GM18870 (cell line): Measurements from ENCODE around the gene CSK.

Source experiments
- ATAC-seq: cut with Tn5 transposase; IDR thresholded peaks from one replicate; pipeline ENCODE4 v1.9.1; 2021; ENCODE audit warnings: moderate library complexity; ENCODE audit not compliant: unreplicated experiment

Gene CSK

GRCh38 chr15:74786551-74787165 lies 4.8 kb downstream of the CSK start:
- no peak for ATAC-seq

- ATAC-seq, result peak; percentile 40
Measured at GRCh38 chr15:74787251-74788041, 5.6 kb downstream of the CSK start.

DNA sequence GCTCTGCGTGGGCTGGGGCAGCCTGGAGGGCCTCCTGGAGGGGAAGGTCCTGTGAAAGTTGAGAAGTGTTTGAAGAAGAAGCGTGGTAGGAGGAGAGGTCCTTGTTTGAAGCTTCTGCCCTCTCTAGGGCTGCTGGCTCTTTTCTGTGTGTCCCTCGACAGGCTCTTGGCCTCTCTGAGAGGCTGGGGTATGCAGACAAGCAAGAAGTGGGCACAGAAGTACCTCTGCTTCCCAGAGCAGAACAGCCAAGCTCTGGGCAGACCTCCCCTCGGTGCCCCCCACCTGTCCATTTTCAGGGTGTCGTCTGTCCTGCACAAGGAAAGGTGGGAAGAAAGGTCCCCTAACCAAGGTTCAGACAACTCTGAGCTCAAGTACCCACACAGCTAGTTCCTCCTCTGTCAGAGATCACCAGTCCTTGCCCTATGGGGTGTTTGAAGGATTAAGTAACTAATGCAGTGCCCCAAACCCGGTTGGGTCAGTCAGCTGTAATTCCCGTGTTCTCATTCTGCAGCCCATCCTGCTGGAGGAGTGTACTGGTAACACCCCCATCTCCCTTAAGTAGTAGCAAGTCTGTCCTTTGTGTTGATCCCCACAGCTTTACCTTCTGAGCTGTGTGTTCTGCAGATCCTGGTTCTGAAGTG lies 6.3 kb downstream of the CSK start:
- ATAC-seq, result no peak

DNA sequence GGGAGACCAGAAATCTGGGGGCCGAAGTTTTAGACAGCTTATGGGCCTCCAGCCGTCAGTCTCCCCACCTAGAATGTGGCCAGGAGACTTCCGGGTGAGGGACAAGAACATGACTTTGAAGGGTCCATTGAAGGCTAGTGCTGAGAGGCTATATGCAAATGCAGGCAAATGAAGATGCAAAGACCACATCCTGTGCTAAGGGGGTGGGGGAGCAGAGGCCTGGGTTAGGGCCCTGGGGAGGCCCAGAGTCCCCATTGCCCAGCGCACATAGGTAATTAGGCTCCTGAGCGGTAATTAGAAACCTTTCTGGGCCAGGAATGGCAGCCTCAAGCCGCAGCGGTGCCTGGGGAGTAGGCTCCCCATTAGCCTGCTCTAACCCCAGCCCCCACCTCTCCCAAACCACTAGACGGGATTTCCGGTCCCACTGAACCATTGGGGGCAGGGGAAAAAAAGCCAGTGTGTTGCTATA lies 6.8 kb downstream of the CSK start:
- peak; percentile 33 for ATAC-seq

DNA sequence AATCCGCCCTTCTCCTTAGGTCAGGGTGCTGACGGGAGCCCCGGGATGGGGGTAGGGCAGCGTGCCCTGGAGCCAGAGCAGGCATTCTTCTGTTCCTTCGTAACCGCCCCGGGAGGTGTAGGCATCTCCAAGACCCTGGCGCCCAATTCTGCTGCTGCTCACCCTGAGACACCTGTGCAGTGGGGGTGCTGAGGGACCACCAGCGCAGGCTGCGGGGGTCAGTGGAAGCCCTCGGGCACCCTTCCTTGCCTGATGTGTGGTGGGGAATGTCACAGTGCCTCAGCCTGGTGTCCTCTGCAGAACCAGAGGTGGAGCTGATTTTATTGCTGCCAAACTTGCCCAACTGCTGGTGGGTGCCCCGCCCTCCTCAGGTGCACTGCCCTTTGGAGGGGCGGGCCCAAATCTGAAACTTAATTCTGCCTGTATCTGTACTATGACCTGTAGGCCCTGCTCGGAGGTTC lies 7.3 kb downstream of the CSK start:
- no peak for ATAC-seq

- ATAC-seq, result no peak
Measured at GRCh38 chr15:74789741-74790079, 7.8 kb downstream of the CSK start.

GRCh38 chr15:74790080-74790916 lies 8.4 kb downstream of the CSK start:
- ATAC-seq, result no peak

DNA sequence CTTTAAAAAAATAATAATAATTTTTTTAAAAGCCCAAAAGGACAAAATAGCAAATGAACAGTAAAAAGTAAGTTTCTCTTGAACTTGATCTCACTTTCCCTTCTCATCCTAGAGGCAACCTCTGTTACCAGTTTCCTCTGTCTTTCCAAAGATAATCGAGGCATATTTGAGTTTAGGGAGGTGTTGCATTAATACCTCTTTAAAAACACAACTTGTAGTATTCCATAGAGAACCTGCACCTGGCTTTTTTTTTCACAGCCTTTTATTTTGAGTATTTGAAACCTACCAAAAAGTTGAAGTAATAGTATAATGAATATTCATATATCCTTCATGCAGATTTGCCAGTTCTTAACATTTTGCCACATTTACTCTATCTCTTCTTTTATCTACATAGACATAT lies 9.1 kb downstream of the CSK start:
- ATAC-seq, result no peak

- ATAC-seq, result no peak
Measured at GRCh38 chr15:74791667-74792066, 9.8 kb downstream of the CSK start.

DNA sequence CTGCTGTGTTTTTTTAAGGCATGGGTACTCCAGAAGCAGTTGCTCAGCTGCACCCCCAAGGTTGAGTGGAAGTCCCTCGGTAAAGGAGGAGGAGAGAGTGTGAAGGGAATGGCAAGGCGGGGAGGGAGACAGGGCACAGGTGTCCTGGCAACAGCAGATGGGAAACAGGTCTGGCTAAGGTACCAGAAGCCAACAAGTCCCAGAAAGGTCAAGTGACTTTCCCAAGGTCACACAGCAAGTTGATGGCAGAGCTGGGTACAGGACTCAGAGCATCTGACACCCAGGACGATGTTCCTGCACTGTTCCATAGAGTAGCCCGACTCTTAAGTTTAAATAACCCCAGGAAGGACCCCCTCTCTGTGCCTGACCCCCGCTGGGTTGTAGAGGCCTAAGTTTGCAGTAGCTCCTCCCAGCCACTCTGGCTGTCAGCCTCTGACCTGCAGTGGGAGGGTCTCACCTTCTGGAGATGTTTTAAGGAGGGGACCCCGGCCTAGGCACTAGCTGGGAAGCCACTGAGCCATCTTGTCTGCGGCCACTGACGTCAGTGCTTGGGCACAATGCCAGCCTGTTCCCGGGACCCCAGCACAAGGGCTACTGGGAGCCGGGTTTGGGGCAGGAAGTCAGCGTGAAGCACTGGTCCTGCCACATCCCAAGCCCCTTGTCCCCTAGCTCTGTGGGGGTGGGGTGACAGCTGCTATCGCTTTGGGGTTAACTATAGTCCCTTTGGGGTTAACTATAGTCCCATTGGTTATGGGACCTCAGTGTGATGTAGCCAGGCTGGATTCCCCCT lies 10.5 kb downstream of the CSK start:
- no peak for ATAC-seq

GRCh38 chr15:74793135-74794028 lies 11.5 kb downstream of the CSK start:
- no peak for ATAC-seq

DNA sequence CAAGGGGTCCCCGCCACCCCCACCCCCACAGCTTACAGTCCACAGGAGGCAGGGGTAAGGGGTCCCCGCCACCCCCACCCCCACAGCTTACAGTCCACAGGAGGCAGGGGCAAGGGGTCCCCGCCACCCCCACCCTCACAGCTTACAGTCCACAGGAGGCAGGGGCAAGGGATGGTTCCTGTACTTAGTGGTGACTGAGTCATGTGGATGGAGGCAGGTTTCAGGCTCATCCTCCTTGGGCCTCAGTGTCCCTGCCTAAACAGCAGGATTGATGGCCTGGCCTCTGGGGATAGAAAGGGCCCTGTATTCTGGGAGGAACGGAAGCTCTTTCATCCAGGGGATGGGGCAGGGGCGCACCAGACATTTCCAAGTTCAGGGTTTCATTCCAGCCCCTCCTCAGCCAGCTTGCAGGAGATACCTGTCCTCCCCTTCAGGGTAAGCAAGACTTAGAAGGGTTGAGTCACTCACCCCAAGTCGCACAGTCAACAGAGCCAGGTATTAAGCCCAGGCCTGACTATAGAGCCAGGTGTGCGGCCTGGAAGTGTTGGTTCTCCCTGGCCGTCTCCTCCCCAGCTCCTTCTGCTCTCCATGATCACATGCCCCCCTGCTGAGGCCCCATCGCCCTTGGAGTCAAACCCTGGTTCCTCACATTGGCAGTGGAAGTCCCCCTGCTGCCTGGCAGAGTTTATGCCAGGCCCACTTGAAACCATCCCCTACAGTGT lies 12.5 kb downstream of the CSK start:
- ATAC-seq, result no peak

- ATAC-seq, result no peak
Measured at GRCh38 chr15:74794970-74795349, 13.1 kb downstream of the CSK start.

- ATAC-seq, result no peak
Measured at GRCh38 chr15:74795966-74796625, 14.2 kb downstream of the CSK start.

DNA sequence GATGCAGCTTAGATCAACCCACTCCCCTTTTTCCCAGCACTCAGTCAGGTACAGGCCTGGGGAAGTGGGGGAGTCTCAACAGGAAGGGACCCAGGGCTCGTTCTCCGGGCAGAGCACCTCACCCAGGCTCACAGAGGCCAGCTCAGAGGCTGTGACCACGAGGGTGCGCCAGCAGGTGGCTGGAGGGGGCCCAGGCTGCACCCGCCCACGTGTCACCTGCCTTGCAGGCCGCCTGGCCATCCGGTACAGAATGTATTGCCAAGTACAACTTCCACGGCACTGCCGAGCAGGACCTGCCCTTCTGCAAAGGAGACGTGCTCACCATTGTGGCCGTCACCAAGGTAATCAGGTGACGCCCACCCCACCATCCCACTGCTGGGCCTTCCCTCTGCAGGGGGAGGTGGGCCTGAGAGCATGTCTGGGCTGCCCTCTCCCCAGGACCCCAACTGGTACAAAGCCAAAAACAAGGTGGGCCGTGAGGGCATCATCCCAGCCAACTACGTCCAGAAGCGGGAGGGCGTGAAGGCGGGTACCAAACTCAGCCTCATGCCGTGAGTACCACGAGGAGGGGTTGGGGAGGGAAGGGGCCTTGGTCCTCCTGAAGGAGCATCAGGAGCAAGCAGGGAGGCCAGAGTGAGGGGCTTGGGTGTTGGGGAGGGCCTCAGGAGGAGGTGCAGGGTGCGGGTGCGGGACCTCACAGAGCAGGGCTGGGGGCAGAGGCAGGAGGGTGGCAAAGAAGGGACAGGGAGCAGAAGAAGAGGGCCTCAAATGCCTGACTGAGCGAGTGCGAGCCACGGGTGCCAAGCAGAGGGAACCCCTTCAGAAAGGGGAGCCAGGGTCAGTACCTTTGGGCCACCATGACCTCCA lies 16.7 kb downstream of the CSK start:
- ATAC-seq, result no peak

DNA sequence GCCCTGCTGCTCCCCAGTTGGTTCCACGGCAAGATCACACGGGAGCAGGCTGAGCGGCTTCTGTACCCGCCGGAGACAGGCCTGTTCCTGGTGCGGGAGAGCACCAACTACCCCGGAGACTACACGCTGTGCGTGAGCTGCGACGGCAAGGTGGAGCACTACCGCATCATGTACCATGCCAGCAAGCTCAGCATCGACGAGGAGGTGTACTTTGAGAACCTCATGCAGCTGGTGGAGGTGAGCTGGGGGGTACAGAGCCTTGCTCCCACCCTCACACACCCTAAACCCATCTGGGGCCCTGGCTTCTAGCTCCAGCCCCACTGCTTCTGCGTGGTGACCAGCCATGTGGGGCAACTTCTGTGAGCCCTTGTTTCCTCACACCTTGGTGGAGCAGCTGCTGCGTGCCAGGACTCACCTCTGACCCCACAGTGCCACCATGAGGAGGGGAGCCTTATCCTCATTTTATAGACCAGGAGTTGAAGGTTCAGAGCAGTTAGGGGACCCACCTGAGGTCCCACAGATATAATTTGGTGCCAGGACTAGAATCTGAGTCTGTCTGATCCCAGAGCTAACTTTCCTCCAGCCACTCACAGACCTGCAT lies 17.5 kb downstream of the CSK start:
- peak; percentile 13 for ATAC-seq
